Activated CD8-positive, alpha-beta memory T cell treated with anti-CD3 and anti-CD28 coated beads for 48 hours (primary cell): Measurements from ENCODE around the gene FAF1.
"Not testable (repeated sequence)": the region's sequence is repeated elsewhere in the genome, so short reads cannot be mapped to it uniquely, and the experiment has no call there.

ENCODE experiments used
- DNase-seq, 3 experiments: peaks; one replicate each; pipeline ENCODE4 v3.0.0-alpha.2; 2020; ENCODE audit warnings: low read depth in 2 of 3, low spot score in 2 of 3

FAF1 gene

GRCh38 chr1:50913954-50914353, 46.1 kb downstream of the FAF1 start:
- DNase-seq, result no peak

- DNase-seq, result not testable (repeated sequence)
These were observed 49.7 kb downstream of the FAF1 start for GRCh38 chr1:50910356-50910755.

DNA sequence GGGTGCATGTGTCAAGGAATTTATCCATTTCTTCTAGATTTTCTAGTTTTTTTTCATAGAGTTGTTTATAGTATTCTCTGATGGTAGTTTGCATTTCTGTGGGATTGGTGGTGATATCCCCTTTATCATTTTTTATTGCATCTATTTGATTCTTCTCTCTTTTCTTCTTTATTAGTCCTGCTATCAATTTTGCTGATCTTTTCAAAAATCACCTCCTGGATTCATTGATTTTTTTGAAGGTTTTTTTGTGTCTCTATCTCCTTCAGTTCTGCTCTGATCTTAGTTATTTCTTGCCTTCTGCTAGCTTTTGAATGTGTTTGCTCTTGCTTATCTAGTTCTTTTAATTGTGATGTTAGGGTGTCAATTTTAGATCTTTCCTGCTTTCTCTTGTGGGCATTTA, 52.5 kb downstream of the FAF1 start:
- DNase-seq, result not testable (repeated sequence)

GRCh38 chr1:50906050-50906449, 54.0 kb downstream of the FAF1 start:
- DNase-seq, result not testable (repeated sequence)

GRCh38 chr1:50902419-50902818, 57.6 kb downstream of the FAF1 start:
- DNase-seq, result no peak

DNA sequence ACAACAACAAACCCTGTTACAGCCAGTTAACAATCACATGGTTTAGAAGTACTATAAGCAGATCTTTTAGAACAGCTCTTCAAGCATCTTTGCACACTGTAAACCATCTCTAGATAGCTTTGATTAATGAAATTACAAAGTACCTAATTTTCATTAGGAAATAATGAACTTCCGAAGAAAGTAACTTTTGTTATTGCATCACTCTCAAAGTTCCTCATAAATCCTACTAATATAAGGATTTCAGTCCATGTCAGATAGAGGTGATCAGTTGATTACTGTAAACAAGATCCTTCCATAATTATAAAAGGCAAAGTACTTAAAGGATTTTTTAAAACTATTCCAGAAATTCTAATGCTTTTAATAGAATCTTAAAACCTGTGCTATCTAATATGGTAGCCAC, 58.2 kb downstream of the FAF1 start:
- no peak for DNase-seq

DNA sequence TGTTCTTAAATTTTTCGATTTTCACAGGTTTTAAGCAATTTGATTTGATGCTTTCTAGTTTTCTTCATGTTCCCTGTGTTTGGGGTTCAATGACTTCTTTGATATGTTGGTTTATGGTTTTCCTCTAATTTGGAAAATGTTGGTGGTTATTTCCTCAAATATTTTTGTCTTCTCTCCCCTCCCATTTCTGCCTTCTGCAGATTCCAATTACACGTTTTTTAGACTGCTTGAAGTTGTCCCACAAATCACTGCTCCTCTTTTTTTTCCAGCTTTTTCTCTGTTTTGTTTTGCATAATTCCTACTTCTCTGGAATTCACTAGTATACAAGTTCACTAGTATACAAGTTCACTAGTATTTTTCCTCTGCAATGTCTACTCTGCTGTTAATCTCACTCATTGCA, 61.3 kb downstream of the FAF1 start:
- no peak for DNase-seq

DNA sequence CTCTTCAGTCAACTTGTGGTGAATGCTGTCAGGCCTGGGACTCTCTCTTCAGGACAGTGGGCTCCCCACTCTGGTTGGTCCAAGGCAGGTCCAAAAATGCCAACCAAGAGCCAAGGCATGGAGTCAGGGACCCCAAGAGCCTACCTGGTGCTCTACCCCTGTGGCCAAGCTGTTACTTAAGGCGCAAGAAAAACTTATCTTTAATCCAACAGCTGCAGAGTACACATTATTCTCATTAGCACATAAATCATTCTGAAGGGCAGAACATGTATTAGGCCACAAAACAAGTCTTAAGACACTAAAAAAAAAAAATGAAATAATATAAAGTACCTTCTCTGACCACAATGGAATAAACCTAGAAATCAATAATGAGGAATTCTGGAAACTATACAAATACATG, 65.7 kb downstream of the FAF1 start:
- no peak for DNase-seq

- DNase-seq, result no peak
These were observed 66.6 kb downstream of the FAF1 start for GRCh38 chr1:50893466-50893865.

- not testable (repeated sequence) for DNase-seq
These were observed 72.5 kb downstream of the FAF1 start for GRCh38 chr1:50887555-50887954.

GRCh38 chr1:50880373-50880772, 79.7 kb downstream of the FAF1 start:
- DNase-seq, result no peak

GRCh38 chr1:50879137-50879536, 80.9 kb downstream of the FAF1 start:
- DNase-seq, result no peak

GRCh38 chr1:50878434-50878833, 81.6 kb downstream of the FAF1 start:
- no peak for DNase-seq

DNA sequence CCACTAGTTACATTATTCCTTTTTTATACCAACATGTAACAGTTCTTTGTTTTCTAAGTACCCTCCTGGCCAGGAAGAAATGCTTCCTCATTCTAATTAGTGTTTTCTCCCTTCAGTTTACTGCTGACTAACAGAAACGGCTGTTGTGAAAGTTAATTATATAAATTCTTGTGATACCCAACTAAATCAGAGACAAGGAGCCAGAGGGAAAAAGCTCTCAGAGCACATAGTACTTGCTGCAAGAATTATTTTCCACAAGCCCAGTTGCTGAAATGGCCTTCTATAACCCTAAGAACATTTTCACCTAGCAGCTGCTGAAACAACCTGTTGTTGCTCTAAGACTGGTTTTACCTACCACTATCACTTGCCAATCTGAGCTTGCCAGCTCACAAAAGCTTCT, 82.4 kb downstream of the FAF1 start:
- DNase-seq, result no peak

GRCh38 chr1:50873458-50874187, 86.4 kb downstream of the FAF1 start:
- peak; percentile 7 to 25 (median 17) for DNase-seq

DNA sequence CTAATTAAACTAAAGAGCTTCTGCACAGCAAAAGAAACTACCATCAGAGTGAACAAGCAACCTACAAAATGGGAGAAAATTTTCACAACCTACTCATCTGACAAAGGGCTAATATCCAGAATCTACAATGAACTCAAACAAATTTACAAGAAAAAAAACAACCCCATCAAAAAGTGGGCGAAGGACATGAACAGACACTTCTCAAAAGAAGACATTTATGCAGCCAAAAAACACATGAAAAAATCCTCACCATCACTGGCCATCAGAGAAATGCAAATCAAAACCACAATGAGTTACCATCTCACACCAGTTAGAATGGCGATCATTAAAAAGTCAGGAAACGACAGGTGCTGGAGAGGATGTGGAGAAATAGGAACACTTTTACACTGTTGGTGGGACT, 95.2 kb downstream of the FAF1 start:
- not testable (repeated sequence) for DNase-seq

GRCh38 chr1:50861772-50862171, 98.3 kb downstream of the FAF1 start:
- no peak for DNase-seq

- no peak for DNase-seq
These were observed 99.4 kb downstream of the FAF1 start for GRCh38 chr1:50860702-50861101.

- DNase-seq, result no peak
These were observed 99.8 kb downstream of the FAF1 start for GRCh38 chr1:50860256-50860655.

DNA sequence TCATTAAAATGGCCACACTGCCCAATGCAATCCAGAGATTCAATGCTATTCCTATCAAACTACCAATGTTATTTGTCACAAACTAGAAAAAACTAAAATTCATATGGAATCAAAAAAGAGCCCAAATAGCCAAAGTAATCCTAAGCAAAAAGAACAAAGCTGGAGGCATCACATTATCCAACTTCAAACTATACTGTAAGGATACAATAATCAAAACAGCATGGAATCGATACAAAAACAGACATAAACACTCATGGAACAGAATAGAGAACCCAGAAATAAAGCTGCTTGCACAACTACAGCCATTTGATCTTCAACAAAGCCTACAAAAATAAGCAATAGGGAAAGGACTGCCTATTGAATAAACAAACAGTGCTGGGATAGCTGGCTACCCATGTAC, 100.4 kb downstream of the FAF1 start:
- DNase-seq, result no peak

DNA sequence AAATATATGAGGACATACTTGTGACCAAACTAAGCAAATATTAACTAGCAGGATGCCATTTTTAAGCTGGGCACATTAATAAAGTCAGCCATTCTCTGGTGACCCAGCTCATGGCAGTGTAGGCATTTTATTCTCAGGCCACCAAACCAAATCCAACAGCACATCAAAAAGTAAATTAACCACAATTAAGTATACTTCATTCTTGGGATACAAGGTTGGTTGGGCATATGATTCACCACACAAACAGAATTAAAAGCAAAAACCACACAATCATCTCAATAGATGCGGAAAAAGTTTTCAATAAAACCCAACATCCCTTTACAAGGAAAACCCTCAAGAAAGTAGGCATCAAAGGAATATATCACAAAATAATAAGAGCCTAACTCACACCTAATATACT, 101.3 kb downstream of the FAF1 start:
- no peak for DNase-seq

DNA sequence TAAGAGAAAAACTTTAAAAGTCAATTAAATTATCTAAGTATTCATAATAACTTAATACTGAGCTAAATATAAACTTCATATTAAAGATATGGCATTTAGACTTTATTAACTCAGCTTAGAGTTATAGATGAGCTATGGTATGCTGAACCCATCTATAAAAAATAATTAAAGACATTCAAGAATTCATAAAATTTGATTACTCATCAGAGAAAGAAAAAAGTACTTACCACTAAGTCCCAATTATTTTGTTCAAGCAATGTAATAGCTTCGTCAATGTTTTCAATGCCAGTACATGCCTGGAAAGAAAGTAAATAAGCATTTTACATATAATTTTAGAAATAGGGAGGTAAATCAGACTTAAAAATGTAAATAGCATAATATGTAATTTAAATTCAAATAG, 102.4 kb downstream of the FAF1 start:
- no peak for DNase-seq

DNA sequence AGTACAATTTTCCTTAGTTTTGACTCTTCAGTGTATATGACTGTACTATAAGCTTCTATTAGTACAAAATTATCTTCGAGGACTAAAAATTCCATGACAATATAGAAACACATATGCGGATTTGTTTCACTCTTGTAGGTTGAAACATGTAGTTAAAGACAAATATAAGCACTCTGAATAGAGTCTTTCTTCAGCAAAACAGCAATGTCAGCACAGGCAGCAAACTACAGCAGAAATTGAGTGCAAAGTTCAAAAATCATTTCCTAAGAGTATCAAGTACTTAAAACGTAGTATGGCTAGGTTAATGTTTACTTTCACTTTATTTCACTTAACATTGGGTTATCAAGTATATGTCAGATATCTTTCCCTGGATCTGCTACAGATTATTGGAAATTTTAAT, 106.7 kb downstream of the FAF1 start:
- no peak for DNase-seq
